HUES48 (cell line): ENCODE measurements around the gene ITGB1.
"Not testable (repeated sequence)": the region's sequence is repeated elsewhere in the genome, so short reads cannot be mapped to it uniquely, and the experiment has no call there.

Experiments used
- H3K27ac ChIP-seq: one replicate; pipeline ENCODE4 v1.7.0; 2013; ENCODE audit warnings: low read depth, low read length, inconsistent platforms
- H3K27me3 ChIP-seq: 2 replicates; pipeline ENCODE4 v1.6.1; 2013; ENCODE audit warnings: mild to moderate bottlenecking, low read length; ENCODE audit not compliant: control insufficient read depth, insufficient read depth
- H3K36me3 ChIP-seq: 2 replicates; pipeline ENCODE4 v1.6.1; 2013; ENCODE audit warnings: low read length; ENCODE audit not compliant: control insufficient read depth, insufficient read depth
- H3K4me1 ChIP-seq: 2 replicates; pipeline ENCODE4 v1.6.1; 2013; ENCODE audit warnings: mild to moderate bottlenecking, low read length; ENCODE audit not compliant: control insufficient read depth, insufficient read depth
- H3K4me3 ChIP-seq: 2 replicates; pipeline ENCODE4 v1.5.1; 2013; ENCODE audit warnings: mild to moderate bottlenecking, low read depth, low read length
- H3K9ac ChIP-seq: 2 replicates; pipeline ENCODE4 v1.6.1; 2013; ENCODE audit warnings: mild to moderate bottlenecking, low read depth, low read length, moderate library complexity
- H3K9me3 ChIP-seq: 2 replicates; pipeline ENCODE4 v1.6.1; 2013; ENCODE audit warnings: low read length; ENCODE audit not compliant: control insufficient read depth, insufficient read depth

The ITGB1 gene

DNA sequence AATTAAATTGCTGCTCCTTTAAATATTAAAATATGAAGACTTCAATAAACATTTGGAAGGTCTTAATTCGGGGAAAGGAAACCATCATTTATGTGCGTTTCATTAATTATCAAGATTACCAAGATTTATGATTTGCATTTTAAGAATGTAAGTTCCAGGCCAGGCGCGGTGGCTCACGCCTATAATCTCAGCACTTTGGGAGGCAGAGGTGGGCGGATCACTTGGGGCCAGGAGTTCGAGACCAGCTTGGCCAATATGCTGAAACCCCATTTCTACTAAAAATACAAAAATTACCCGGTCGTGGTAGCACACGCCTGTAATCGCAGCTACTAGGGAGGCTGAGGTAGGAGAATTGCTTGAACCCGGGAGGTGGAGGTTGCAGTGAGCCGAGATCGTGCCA is 21.7 kb upstream of the ITGB1 start:
- H3K27ac ChIP-seq, H3K4me3 ChIP-seq, H3K27me3 ChIP-seq, H3K9ac ChIP-seq, H3K9me3 ChIP-seq, H3K36me3 ChIP-seq: not testable (repeated sequence)
- peaks cover 18% of the 10 kb centered on the region for H3K4me1 ChIP-seq

DNA sequence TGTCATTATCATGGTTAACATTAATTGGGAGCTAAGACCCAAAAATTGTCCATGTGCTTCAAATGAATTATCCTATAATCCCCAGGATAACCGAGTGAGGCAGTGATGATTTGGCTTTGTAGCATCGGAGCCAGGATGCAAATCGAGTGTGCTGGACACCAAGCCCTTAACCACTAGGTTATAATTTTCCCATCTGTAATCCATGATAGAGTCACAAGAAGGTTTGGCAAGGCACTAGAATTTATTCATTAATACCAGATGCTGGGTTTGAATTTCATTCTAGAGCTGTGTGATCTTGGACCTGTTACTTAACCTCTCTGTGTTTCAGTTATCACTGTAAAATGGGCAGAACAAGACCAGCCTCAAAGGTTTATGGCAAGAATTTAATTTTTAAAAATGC is 21.0 kb upstream of the ITGB1 start:
- Histone ChIP-seq H3K9me3 (no peaks in the 10 kb centered on the region), H3K27me3 (no peaks in the 10 kb centered on the region), H3K4me1 (peaks cover 18% of the 10 kb centered on the region), H3K27ac (no peak overlapping the region), H3K9ac (no peak overlapping the region), H3K4me3 (no peak overlapping the region), H3K36me3 (no peaks in the 10 kb centered on the region)

DNA sequence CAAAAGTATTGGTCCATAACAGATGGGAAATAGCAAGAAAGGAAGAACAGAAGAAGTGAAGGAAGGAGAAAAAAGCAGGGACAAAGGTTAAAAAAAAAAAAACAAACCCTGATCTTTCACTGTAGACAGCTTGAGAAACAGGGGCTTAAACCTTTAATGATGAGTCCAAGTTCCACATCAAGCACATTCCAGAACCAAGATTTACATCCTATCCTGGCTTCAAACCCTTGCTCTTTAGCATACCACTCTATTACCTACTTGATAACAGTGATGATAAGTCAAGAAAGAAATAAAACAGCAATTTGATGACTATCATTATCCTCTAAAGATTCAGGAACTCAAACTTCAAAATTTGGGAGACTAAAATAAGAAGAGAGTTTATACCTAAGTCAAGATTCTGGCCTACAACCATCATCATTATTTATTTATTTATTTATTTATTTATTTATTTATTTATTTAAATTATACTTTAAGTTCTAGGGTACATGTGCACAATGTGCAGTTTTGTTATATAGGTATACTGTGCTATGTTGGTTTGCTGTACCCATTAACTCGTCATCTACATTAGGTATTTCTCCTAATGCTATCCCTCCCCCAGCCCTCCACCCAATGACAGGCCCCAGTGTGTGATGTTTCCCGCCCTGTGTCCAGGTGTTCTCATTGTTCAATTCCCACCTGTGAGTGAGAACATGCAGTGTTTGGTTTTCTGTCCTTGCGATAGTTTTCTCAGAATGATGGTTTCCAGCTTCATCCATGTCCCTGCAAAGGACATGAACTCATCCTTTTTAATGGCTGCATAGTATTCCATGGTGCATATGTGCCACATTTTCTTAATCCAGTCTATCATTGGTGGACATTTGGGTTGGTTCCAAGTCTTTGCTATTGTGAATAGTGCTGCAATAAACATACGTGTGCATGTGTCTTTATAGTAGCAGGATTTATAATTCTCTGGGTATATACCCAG is 20.1 kb upstream of the ITGB1 start:
- H3K9me3 ChIP-seq: not testable (repeated sequence)

DNA sequence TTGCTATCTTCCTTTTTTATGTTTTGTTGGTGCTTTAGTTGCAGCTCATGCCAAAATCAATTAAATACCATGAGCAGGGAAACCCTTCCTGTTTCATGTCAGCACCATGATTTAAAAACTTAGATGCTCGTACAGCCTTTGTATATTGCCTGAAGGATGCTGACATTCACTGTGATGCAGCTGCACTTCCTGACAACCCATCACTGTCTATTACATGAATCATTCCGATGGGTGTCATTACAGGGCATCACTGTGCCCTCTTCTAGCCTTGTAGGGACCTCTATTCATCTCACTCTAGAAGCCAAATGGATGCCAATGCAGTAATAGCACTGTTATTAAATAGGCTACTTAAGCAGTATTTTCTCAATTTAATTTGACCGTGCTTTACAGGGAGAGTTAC is 18.3 kb upstream of the ITGB1 start:
- Histone ChIP-seq H3K9me3 (no peaks in the 10 kb centered on the region), H3K36me3 (no peaks in the 10 kb centered on the region), H3K4me1 (peaks cover 22% of the 10 kb centered on the region), H3K9ac (no peak overlapping the region), H3K27me3 (no peaks in the 10 kb centered on the region), H3K4me3 (no peak overlapping the region), H3K27ac (no peak overlapping the region)

More for the DNA sequence above, 20.1 kb upstream of the ITGB1 start:
- not testable (repeated sequence) for H3K27me3 ChIP-seq, H3K9ac ChIP-seq, H3K36me3 ChIP-seq, H3K4me3 ChIP-seq, H3K27ac ChIP-seq
- peaks cover 12% of the 10 kb centered on the region for H3K4me1 ChIP-seq

DNA sequence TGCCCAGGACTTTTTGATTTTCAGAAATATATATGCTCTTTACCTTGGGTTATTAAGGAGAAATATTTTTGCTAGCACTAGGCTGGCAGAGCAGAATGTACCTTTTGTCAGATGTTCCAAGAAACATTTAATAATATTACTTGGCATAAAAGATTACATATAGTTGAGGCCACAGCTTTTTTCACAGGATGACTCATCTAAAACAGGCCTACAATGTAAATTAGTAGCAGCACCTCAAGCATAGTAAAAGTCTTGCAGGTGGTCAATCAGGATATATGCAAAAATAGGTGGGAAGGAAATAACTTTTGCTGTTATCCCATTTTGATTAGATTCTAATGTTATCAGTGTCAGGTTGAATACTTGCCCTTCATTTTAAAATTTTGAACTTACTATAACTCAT is 14.9 kb upstream of the ITGB1 start:
- no peak overlapping the region for H3K4me3 ChIP-seq
- H3K9ac ChIP-seq: no peak overlapping the region
- H3K27ac ChIP-seq: peak overlapping the region; percentile 48
- peaks cover 25% of the 10 kb centered on the region for H3K4me1 ChIP-seq
- H3K36me3 ChIP-seq: no peaks in the 10 kb centered on the region
- H3K9me3 ChIP-seq: no peaks in the 10 kb centered on the region
- H3K27me3 ChIP-seq: no peaks in the 10 kb centered on the region

DNA sequence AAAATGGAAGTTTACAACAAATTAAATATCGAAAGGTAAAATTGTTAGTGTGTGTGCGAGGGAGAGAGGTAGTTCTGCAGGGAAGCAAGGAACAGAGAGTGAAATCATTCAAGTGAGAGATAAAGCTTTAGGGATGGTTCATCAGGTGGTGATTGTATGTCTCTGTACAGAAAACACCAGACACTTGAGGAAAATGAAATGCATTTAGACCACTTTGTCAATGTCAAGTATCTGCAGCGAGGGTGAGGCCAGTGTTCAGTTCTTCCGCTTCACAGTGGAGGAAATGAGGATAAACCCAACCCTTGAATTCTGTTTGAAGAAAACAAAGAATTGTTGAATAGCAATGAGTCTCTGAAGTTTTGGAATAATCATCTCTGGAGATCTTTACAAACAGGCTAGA is 14.4 kb upstream of the ITGB1 start:
- H3K36me3 ChIP-seq: no peaks in the 10 kb centered on the region
- H3K4me3 ChIP-seq: no peak overlapping the region
- no peaks in the 10 kb centered on the region for H3K9me3 ChIP-seq
- peaks cover 25% of the 10 kb centered on the region for H3K4me1 ChIP-seq
- no peaks in the 10 kb centered on the region for H3K27me3 ChIP-seq
- peak overlapping the region; percentile 48 for H3K27ac ChIP-seq
- H3K9ac ChIP-seq: no peak overlapping the region

DNA sequence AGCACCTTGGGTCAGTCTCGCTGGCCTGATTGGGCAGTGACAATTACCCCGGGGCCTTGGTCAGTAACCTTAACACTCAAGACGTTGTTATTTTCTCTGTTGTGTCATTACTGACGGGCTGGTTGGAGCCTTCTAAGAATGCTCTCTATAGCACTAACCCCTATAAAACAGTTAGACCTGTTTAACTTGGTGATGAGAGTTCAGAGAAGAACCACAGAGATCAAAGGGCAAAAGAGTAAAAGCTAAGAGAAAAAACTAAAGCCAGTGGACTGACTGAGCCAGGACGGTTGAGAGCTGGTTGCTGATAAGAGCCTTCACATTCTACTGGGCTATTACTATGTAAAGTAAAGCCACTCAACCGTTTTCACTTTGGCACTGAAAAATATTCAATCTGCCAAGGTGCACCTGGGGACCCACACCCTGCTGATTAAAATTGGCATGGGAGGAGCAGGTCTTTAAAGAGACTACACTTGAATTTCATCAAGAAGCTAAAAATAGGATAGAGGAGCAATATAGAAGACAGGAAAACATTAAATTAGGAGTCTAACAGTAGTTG is 13.6 kb upstream of the ITGB1 start:
- peaks cover 25% of the 10 kb centered on the region for H3K4me1 ChIP-seq
- H3K36me3 ChIP-seq: no peaks in the 10 kb centered on the region
- H3K9me3 ChIP-seq: no peaks in the 10 kb centered on the region
- no peaks in the 10 kb centered on the region for H3K27me3 ChIP-seq
- peak overlapping the region; percentile 48 for H3K27ac ChIP-seq
- H3K9ac ChIP-seq: no peak overlapping the region
- no peak overlapping the region for H3K4me3 ChIP-seq

DNA sequence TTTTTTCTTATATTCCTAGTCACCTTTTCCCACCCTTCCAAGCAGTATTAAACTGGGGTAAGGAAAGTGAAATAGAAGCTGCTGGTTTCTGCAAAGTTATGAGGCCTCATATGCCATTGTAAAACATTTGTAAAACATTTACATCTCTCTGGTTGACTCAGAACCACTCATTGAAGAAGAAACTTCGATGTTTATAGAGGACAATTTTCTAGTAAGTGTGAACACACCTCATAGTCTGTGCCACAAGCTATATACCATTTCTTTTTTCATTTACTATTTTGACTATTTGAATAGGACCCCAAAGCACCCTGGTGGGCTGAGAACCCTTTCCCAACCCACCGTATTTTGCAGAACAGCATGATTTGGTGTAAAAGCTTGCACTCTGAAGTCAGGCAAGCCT is 12.9 kb upstream of the ITGB1 start:
- no peak overlapping the region for H3K4me3 ChIP-seq
- no peak overlapping the region for H3K27ac ChIP-seq
- peaks cover 25% of the 10 kb centered on the region for H3K4me1 ChIP-seq
- H3K27me3 ChIP-seq: no peaks in the 10 kb centered on the region
- no peaks in the 10 kb centered on the region for H3K9me3 ChIP-seq
- no peak overlapping the region for H3K9ac ChIP-seq
- no peaks in the 10 kb centered on the region for H3K36me3 ChIP-seq

DNA sequence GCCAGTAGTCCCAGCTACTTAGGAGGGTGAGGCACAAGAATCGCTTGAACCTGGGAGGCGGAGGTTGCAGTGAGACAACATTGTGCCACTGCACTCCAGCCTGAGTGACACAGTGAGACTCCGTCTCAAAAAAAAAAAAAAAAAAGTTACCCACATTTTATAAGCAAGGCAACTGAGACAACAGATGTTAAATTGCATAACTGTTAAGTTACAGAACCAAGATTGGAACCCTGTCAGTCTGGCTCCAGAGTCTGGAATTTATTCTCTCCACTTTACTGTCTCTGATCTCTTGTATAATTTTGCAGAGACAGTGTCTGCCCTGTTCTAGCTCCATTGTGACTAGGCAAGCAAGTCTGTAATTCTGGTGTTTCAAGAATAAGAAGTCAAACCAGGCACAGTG is 6.2 kb upstream of the ITGB1 start:
- H3K4me3 ChIP-seq: no peak overlapping the region
- no peaks in the 10 kb centered on the region for H3K36me3 ChIP-seq
- no peaks in the 10 kb centered on the region for H3K9me3 ChIP-seq
- no peak overlapping the region for H3K9ac ChIP-seq
- H3K27me3 ChIP-seq: no peaks in the 10 kb centered on the region
- no peak overlapping the region for H3K27ac ChIP-seq
- peaks cover 39% of the 10 kb centered on the region for H3K4me1 ChIP-seq

DNA sequence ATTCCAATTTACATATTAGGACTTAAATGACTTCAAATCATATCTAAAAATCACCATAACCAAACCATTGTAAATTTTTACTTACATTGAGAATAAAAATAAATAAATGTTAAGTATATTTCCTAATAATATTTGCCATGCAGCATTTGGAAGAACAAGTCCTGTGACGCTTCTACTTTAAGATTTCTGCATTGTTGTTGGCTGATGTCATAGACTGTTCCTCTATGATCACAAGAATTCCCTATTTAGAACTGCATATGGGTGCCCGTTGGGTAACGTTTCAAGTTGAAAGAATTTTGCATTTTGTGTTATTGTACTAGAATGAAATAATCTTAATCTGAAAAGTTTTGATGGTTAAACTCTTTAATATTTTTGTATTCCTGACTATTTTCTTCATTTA is 5.1 kb upstream of the ITGB1 start:
- H3K4me3 ChIP-seq: peak overlapping the region; percentile 7; the same call in 1 of the 2 replicates
- H3K36me3 ChIP-seq: no peaks in the 10 kb centered on the region
- H3K4me1 ChIP-seq: peaks cover 41% of the 10 kb centered on the region
- H3K9ac ChIP-seq: peak overlapping the region; percentile 38; the same call in 1 of the 2 replicates
- no peaks in the 10 kb centered on the region for H3K9me3 ChIP-seq
- H3K27ac ChIP-seq: peak overlapping the region; percentile 94
- no peaks in the 10 kb centered on the region for H3K27me3 ChIP-seq

DNA sequence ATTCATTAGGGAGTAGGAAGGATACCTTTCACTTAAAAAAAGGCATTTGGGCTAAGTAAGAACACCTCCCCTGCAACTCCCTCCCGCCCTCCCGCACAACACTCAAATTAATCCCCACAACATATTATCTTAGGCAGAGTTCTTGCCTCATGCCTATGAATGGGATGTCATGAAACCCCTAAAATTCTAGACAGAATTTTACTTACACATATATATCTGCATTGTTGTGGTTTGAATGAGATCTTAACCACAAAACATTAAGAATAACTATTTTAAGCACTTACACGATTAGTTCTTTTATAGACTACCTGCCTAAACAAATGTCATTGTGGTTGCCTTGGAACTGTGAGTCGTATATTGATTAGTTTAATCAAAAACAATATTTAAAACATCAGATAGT is 4.5 kb upstream of the ITGB1 start:
- Histone ChIP-seq H3K36me3 (no peaks in the 10 kb centered on the region), H3K27ac (peak overlapping the region; percentile 94), H3K4me1 (peaks cover 41% of the 10 kb centered on the region), H3K27me3 (no peaks in the 10 kb centered on the region), H3K9ac (peak overlapping the region; percentile 38; the same call in 1 of the 2 replicates), H3K4me3 (peak overlapping the region; percentile 31; the same call in 1 of the 2 replicates), H3K9me3 (no peaks in the 10 kb centered on the region)
